ENCODE data around the gene KAZALD1.

- TF ChIP-seq CTCF (IDR thresholded peaks at IDR 0.05) (no peak), POLR2A (IDR thresholded peaks at IDR 0.05) (no peak)
Measured at GRCh38 chr10:101015582-101015973, 46.2 kb upstream of the KAZALD1 start.
